ENCODE measurements around the gene VTN.

DNA sequence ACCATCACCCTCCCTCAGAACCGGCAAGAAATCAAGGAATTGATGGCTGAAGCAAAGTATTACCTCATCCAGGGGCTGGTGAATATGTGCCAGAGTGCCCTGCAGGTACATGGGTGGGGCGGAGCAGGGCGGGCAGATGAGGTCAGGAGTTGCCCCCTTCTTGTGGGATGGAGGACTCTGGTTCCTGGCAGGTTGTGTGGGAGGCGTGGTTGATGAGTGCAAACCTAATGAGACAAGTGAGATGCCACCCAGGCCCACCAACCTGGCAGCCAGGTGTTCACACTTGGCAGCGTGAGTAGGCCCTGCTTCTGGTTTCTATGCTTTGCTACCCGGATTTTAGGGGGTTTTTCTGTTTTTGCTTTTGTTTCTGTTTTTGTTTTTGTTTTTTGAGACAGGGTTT is 29.7 kb downstream of the VTN start:
- TF ChIP-seq POLR2AphosphoS5 (IDR thresholded peaks at IDR 0.05), result no peak
- TF ChIP-seq POLR2A (IDR thresholded peaks at IDR 0.05), result no peak

Measured in upper lobe of left lung (tissue), 4 donors.